ENCODE data around the gene CCNE1.

- no peak for TF ChIP-seq CTCF (IDR thresholded peaks at IDR 0.05; ENCODE audit: poor library complexity)
- no peak for TF ChIP-seq EZH2 (IDR thresholded peaks at IDR 0.05; ENCODE audit: borderline replicate concordance)
- TF ChIP-seq EZH2phosphoT487 (IDR thresholded peaks at IDR 0.05; ENCODE audit: low read depth, severe bottlenecking, unreplicated experiment) = no peak
Observed at GRCh38 chr19:29806098-29806866, 5.5 kb upstream of the CCNE1 start.
